OCI-LY7 (cell line): ENCODE data around the gene C1orf116. TPM values are rescaled to one million over a fixed set of nuclear protein-coding genes. Genes with fewer than 3 reads are reported as not detected.

Experiments
- BruUV-seq: library from RNA; stranded (reverse); fragments of 400-500 nt; replicated peaks from 2 replicates; lab custom pipeline; 2021; lab: Mats Ljungman, UMichigan
- CTCF ChIA-PET: fragments of 300-600 bp; sonication (Branson Sonifier 250); formaldehyde crosslinking; loops from one replicate; lab custom pipeline; 2022; ENCODE audit warnings: antibody characterized with exemption; ENCODE audit not compliant: unreplicated experiment; lab: Charles Lee
- POLR2A ChIA-PET: fragments of 300-600 bp; sonication (Branson Sonifier 250); formaldehyde crosslinking; loops from one replicate; lab custom pipeline; 2022; ENCODE audit warnings: antibody characterized with exemption; lab: Charles Lee
- DNase-seq: peaks from one replicate; pipeline ENCODE4 v3.0.0-alpha.2; 2015; ENCODE audit warnings: low spot score
- H2AFZ ChIP-seq: fragments of 200-600 bp; sonication (generic), shearing (Covaris generic); 2 replicates; pipeline ENCODE4 v1.6.1; 2014; ENCODE audit warnings: mild to moderate bottlenecking, antibody characterized with exemption, low read length, moderate library complexity
- H3K27ac ChIP-seq: fragments of 200-600 bp; sonication (generic); 2 replicates; pipeline ENCODE4 v1.5.1; 2014; ENCODE audit warnings: mixed run types, low read depth, mild to moderate bottlenecking, moderate library complexity, low read length, inconsistent platforms; ENCODE audit not compliant: poor library complexity, severe bottlenecking
- H3K36me3 ChIP-seq: fragments of 200-600 bp; sonication (generic); 2 replicates; pipeline ENCODE4 v1.6.1; 2014; ENCODE audit warnings: mild to moderate bottlenecking, antibody characterized with exemption, low read length, moderate library complexity, mixed read lengths; ENCODE audit not compliant: insufficient read depth
- H3K4me1 ChIP-seq: fragments of 200-600 bp; sonication (generic); 2 replicates; pipeline ENCODE4 v1.5.1; 2014; ENCODE audit warnings: mild to moderate bottlenecking, low read length; ENCODE audit not compliant: insufficient read depth, poor library complexity, severe bottlenecking
- H3K4me2 ChIP-seq: fragments of 200-600 bp; sonication (generic); 2 replicates; pipeline ENCODE4 v1.6.1; 2014; ENCODE audit warnings: mild to moderate bottlenecking, low read length
- H3K4me3 ChIP-seq: fragments of 200-600 bp; sonication (generic); 2 replicates; pipeline ENCODE4 v1.5.1; 2014; ENCODE audit warnings: mild to moderate bottlenecking, low read depth, low read length; ENCODE audit not compliant: poor library complexity, severe bottlenecking
- H3K79me2 ChIP-seq: fragments of 200-600 bp; sonication (generic); 2 replicates; pipeline ENCODE4 v1.6.1; 2016; ENCODE audit warnings: low read depth, mild to moderate bottlenecking, low read length, moderate library complexity, mixed read lengths; ENCODE audit not compliant: insufficient read depth
- H3K9me2 ChIP-seq: fragments of 200-600 bp; sonication (generic); 2 replicates; pipeline ENCODE4 v1.6.1; 2016; ENCODE audit warnings: mild to moderate bottlenecking, low read length, mixed read lengths; ENCODE audit not compliant: insufficient read depth
- H3K9me3 ChIP-seq: fragments of 200-600 bp; sonication (generic); 2 replicates; pipeline ENCODE4 v1.6.1; 2014; ENCODE audit warnings: mild to moderate bottlenecking, mixed run types, low read length, mixed read lengths
- H4K20me1 ChIP-seq: fragments of 200-600 bp; sonication (generic); 2 replicates; pipeline ENCODE4 v1.6.1; 2014; ENCODE audit warnings: mild to moderate bottlenecking, antibody characterized with exemption, low read length, moderate library complexity, mixed read lengths; ENCODE audit not compliant: insufficient read depth
- CTCF ChIP-seq: fragments of 200-600 bp; sonication (generic); conservative IDR thresholded peaks from 2 replicates; pipeline ENCODE4 v1.5.1; 2014; ENCODE audit warnings: mild to moderate bottlenecking, antibody characterized with exemption, low read length, moderate library complexity, mixed read lengths
- EZH2phosphoT487 ChIP-seq: fragments of 200-600 bp; sonication (generic); IDR thresholded peaks from 2 replicates; pipeline ENCODE4 v1.6.1; 2018; ENCODE audit warnings: low read depth, borderline replicate concordance, mild to moderate bottlenecking, mixed run types, antibody characterized with exemption, low read length, moderate library complexity, mixed read lengths
- intact Hi-C: fragments of 100-400 bp; cut with micrococcal nuclease; formaldehyde crosslinking; loops from one replicate; pipeline ENCODE4 v1.10.0; 2022; ENCODE audit not compliant: unreplicated experiment
- total RNA-seq, 2 experiments: library from RNA; depleted of rRNA in 1 of 2; stranded (reverse); fragments of >200 nt in 1 of 2; shearing (Covaris generic) in 1 of 2; gene quantifications; 2 replicates each; pipeline ENCODE4 v1.2.3, GENCODE V29; 2014 to 2022

C1orf116 gene
- total RNA-seq, 2 experiments from 2014 or later, result not detected

- no peak overlapping the region for H3K27ac ChIP-seq
- no TSS peak for BruUV-seq
- H3K4me2 ChIP-seq, result no peak overlapping the region
- ChIA-PET POLR2A (interaction anchor here (1.1 to 1.4 kb wide), 2 partner anchors 16 to 39 kb away, joined by 3 read pairs; no protein-coding TSS in a partner anchor), CTCF (no interaction called here)
- no peaks in the 10 kb centered on the region for H3K79me2 ChIP-seq
- H4K20me1 ChIP-seq, result no peaks in the 10 kb centered on the region
- TF ChIP-seq CTCF, result no peak
- no peak for TF ChIP-seq EZH2phosphoT487
- no peak overlapping the region for H2AFZ ChIP-seq
- intact Hi-C loops, result no loop called here
- no peaks in the 10 kb centered on the region for H3K4me1 ChIP-seq
- no peaks in the 10 kb centered on the region for H3K36me3 ChIP-seq
- no peaks in the 10 kb centered on the region for H3K9me2 ChIP-seq
- no peaks in the 10 kb centered on the region for H3K9me3 ChIP-seq
- DNase-seq, result no peak
- H3K4me3 ChIP-seq, result no peak overlapping the region
These were observed 11.3 kb downstream of the C1orf116 start for GRCh38 chr1:207021139-207021861.

- no peaks in the 10 kb centered on the region for H4K20me1 ChIP-seq
- no peak for DNase-seq
- H3K36me3 ChIP-seq, result no peaks in the 10 kb centered on the region
- no TSS peak for BruUV-seq
- intact Hi-C loops, result no loop called here
- no peak for TF ChIP-seq CTCF
- TF ChIP-seq EZH2phosphoT487, result no peak
- no peaks in the 10 kb centered on the region for H3K79me2 ChIP-seq
- CTCF ChIA-PET, result no interaction called here
- POLR2A ChIA-PET, result no interaction called here
- no peak overlapping the region for H3K4me2 ChIP-seq
- no peaks in the 10 kb centered on the region for H3K9me2 ChIP-seq
- no peak overlapping the region for H3K27ac ChIP-seq
- no peak overlapping the region for H3K4me3 ChIP-seq
- no peaks in the 10 kb centered on the region for H3K9me3 ChIP-seq
- H3K4me1 ChIP-seq, result no peaks in the 10 kb centered on the region
- H2AFZ ChIP-seq, result no peak overlapping the region
These were observed 11.8 kb downstream of the C1orf116 start for GRCh38 chr1:207020709-207021107.

GRCh38 chr1:207020065-207020708, 12.4 kb downstream of the C1orf116 start:
- Histone ChIP-seq H3K9me2 (no peaks in the 10 kb centered on the region), H4K20me1 (no peaks in the 10 kb centered on the region), H3K27ac (no peak overlapping the region), H3K4me1 (no peaks in the 10 kb centered on the region), H3K4me3 (no peak overlapping the region), H3K36me3 (no peaks in the 10 kb centered on the region), H3K4me2 (no peak overlapping the region), H2AFZ (no peak overlapping the region), H3K79me2 (no peaks in the 10 kb centered on the region), H3K9me3 (no peaks in the 10 kb centered on the region)
- CTCF ChIA-PET, result no interaction called here
- POLR2A ChIA-PET, result interaction anchor here (0.6 kb wide), 1 partner anchor 9 kb away, joined by 3 read pairs; no protein-coding TSS in a partner anchor
- TF ChIP-seq CTCF (no peak), EZH2phosphoT487 (no peak)
- intact Hi-C loops, result no loop called here
- no peak for DNase-seq
- no TSS peak for BruUV-seq
